DND-41 (cell line): ENCODE data around the gene RANBP3L.

Experiments used
- ATAC-seq: fragments of 200-7000 bp; cut with Tn5 transposase; 3 replicates; pipeline ENCODE4 v1.9.1; 2021; ENCODE audit warnings: low read depth; ENCODE audit not compliant: insufficient read depth
- DNase-seq: peaks from one replicate; pipeline ENCODE4 v3.0.0-alpha.2; 2020
- H2AFZ ChIP-seq: 2 replicates; pipeline ENCODE4 v1.6.0; 2012; ENCODE audit warnings: low read depth, low read length
- H3K27ac ChIP-seq: 2 replicates; pipeline ENCODE4 v1.5.1; 2012; ENCODE audit warnings: low read length, inconsistent platforms
- H3K27me3 ChIP-seq: fragments of 200-600 bp; sonication (generic); 2 replicates; pipeline ENCODE4 v1.6.0; 2012; ENCODE audit warnings: low read length, mild to moderate bottlenecking, inconsistent platforms; ENCODE audit not compliant: insufficient read depth, poor library complexity
- H3K36me3 ChIP-seq: 2 replicates; pipeline ENCODE4 v1.5.1; 2012; ENCODE audit warnings: low read length, inconsistent platforms; ENCODE audit not compliant: insufficient read depth
- H3K4me1 ChIP-seq: 2 replicates; pipeline ENCODE4 v1.5.1; 2012; ENCODE audit warnings: mild to moderate bottlenecking, low read length; ENCODE audit not compliant: insufficient read depth
- H3K4me2 ChIP-seq: 2 replicates; pipeline ENCODE4 v1.6.0; 2012; ENCODE audit warnings: mild to moderate bottlenecking, moderate library complexity, low read length, inconsistent platforms; ENCODE audit not compliant: insufficient read depth
- H3K4me3 ChIP-seq, 2 experiments: fragments of 200-600 bp in 1 of 2; shearing (Covaris generic) in 1 of 2; 2 replicates each; pipeline ENCODE4 v1.5.1; 2012 to 2016; ENCODE audit warnings: inconsistent platforms in 2 of 2, low read length in 2 of 2, mild to moderate bottlenecking in 2 of 2, low read depth in 1 of 2, moderate library complexity in 1 of 2
- H3K79me2 ChIP-seq: 2 replicates; pipeline ENCODE4 v1.6.0; 2012; ENCODE audit warnings: low read length, inconsistent platforms; ENCODE audit not compliant: insufficient read depth
- H3K9ac ChIP-seq: 2 replicates; pipeline ENCODE4 v1.6.0; 2012; ENCODE audit warnings: low read depth, mild to moderate bottlenecking, inconsistent platforms, low read length, moderate library complexity
- H3K9me3 ChIP-seq: 2 replicates; pipeline ENCODE4 v1.5.1; 2012; ENCODE audit warnings: low read length, moderate library complexity, mild to moderate bottlenecking, inconsistent platforms; ENCODE audit not compliant: insufficient read depth, severe bottlenecking
- H4K20me1 ChIP-seq: 2 replicates; pipeline ENCODE4 v1.6.0; 2012; ENCODE audit warnings: low read length; ENCODE audit not compliant: insufficient read depth
- CTCF ChIP-seq: IDR thresholded peaks from 2 replicates; pipeline ENCODE4 v1.5.1; 2012; ENCODE audit warnings: borderline replicate concordance, low read length, moderate library complexity, mild to moderate bottlenecking; ENCODE audit not compliant: poor library complexity, severe bottlenecking; ENCODE audit errors: extremely low read depth
- EZH2 ChIP-seq: IDR thresholded peaks from 3 replicates; pipeline ENCODE4 v1.6.1; 2012; ENCODE audit warnings: borderline replicate concordance, low read depth, mild to moderate bottlenecking, moderate library complexity, low read length, inconsistent platforms; ENCODE audit not compliant: severe bottlenecking

RANBP3L gene

GRCh38 chr5:36310138-36310537 lies 8.4 kb upstream of the RANBP3L start:
- no peak overlapping the region for H3K4me2 ChIP-seq
- H3K4me1 ChIP-seq, result no peaks in the 10 kb centered on the region
- no peak for TF ChIP-seq CTCF
- TF ChIP-seq EZH2, result no peak
- DNase-seq (no peak), ATAC-seq (no peak)
- H3K27me3 ChIP-seq, result peaks cover 21% of the 10 kb centered on the region
- H3K27ac ChIP-seq, result no peak overlapping the region
- no peak overlapping the region for H2AFZ ChIP-seq
- H3K4me3 ChIP-seq, result no peak overlapping the region
- no peaks in the 10 kb centered on the region for H4K20me1 ChIP-seq
- no peaks in the 10 kb centered on the region for H3K79me2 ChIP-seq
- H3K9ac ChIP-seq, result no peak overlapping the region
- no peaks in the 10 kb centered on the region for H3K36me3 ChIP-seq
- no peaks in the 10 kb centered on the region for H3K9me3 ChIP-seq

- TF ChIP-seq EZH2 (no peak), CTCF (peak; percentile 71)
- peak; percentile 34 for DNase-seq
- Histone ChIP-seq H4K20me1 (no peaks in the 10 kb centered on the region), H3K9me3 (no peaks in the 10 kb centered on the region), H3K27me3 (peaks cover 29% of the 10 kb centered on the region), H3K27ac (no peak overlapping the region), H3K4me3 (no peak overlapping the region), H3K36me3 (no peaks in the 10 kb centered on the region), H3K79me2 (no peaks in the 10 kb centered on the region), H3K4me2 (no peak overlapping the region), H3K4me1 (no peaks in the 10 kb centered on the region), H2AFZ (no peak overlapping the region), H3K9ac (no peak overlapping the region)
- peak; percentile 73 for ATAC-seq
These were observed 4.0 kb upstream of the RANBP3L start for GRCh38 chr5:36305571-36306326.

- no peaks in the 10 kb centered on the region for H3K9me3 ChIP-seq
- TF ChIP-seq EZH2, result no peak
- TF ChIP-seq CTCF, result no peak
- no peak overlapping the region for H3K27ac ChIP-seq
- H3K9ac ChIP-seq, result no peak overlapping the region
- H3K27me3 ChIP-seq, result peaks cover 27% of the 10 kb centered on the region
- H3K4me3 ChIP-seq, result no peak overlapping the region
- DNase-seq, result no peak
- H3K36me3 ChIP-seq, result no peaks in the 10 kb centered on the region
- H3K4me2 ChIP-seq, result no peak overlapping the region
- no peaks in the 10 kb centered on the region for H4K20me1 ChIP-seq
- ATAC-seq, result no peak
- no peaks in the 10 kb centered on the region for H3K79me2 ChIP-seq
- H3K4me1 ChIP-seq, result no peaks in the 10 kb centered on the region
- no peak overlapping the region for H2AFZ ChIP-seq
These were observed 2.5 kb upstream of the RANBP3L start for GRCh38 chr5:36304095-36304805.
